NCI-H1436 (cell line): Measurements from ENCODE around the gene MXD3.
A peak's percentile ranks its signal among the peaks of the same experiment; 100 is the strongest.

ENCODE experiments used
- DNase-seq: peaks from one replicate; lab custom pipeline; 2025; lab: John Stamatoyannopoulos, UW

MXD3 gene

GRCh38 chr5:177303121-177303924 is 8.4 kb downstream of the MXD3 start, which contains the start of the genes PRELID1 and RAB24:
PRELID1 (plus strand) TSS chr5:177303799; CDS start chr5:177303986, 187 bp downstream.
RAB24 (minus strand) TSS chr5:177303719; CDS start chr5:177303288, 431 bp downstream.
- peak; percentile 62 for DNase-seq

DNA sequence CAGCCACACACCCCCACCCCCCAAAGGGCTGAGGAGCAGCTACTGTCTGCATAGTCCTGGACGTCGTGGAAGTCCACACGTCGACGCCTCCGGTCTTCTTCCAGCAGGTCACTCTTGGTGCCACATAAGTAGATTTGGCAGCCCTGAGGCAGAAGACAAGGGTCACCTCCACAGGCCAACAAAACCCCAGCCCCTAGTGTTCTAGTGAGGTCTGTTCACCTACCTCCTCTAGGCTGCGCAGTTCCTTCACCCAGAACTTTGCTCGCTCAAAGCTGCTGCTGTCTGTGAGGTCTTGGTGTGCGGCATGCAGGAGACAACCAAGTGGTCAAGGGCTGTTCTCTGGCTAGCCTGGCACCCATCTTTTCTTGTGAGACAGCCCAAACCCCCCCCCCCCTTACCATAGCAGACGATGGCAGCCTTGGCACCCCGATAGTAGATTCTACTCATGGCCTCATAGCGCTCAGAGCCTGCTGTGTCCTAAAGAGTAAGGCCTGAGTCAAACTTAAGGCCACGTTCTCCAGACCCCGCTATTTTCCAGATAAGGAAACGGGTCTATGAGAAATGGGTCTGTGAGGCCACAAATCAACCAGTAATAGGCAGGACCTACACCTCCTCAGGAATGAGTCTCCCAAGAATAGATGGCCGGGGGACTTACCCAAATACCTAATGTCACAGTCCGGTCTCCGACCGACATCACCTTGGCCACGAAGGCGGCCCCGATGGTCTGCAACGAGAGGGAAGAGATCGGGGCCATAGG is 9.2 kb downstream of the MXD3 start:
- DNase-seq, result no peak

GRCh38 chr5:177301503-177302165 is 10.1 kb downstream of the MXD3 start:
- DNase-seq, result no peak

DNA sequence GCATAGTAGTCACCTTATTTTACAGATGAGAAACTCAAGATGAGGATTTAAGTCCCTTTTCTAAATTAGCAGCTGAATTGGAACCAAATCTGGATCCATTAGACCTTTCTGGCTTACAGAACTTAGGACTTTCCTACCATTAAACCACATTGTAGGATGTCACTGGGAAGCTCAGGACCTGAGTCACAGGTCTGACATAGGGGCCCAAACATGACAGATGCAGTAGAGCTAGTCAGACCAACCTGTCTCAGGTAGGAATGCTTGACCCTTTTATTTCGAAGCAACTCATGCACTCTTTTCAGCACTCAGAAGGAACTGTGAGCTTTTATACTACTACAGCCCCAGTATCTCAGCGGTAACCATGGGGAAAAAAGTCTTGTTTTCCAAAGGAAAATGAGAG is 10.7 kb downstream of the MXD3 start:
- DNase-seq, result no peak

DNA sequence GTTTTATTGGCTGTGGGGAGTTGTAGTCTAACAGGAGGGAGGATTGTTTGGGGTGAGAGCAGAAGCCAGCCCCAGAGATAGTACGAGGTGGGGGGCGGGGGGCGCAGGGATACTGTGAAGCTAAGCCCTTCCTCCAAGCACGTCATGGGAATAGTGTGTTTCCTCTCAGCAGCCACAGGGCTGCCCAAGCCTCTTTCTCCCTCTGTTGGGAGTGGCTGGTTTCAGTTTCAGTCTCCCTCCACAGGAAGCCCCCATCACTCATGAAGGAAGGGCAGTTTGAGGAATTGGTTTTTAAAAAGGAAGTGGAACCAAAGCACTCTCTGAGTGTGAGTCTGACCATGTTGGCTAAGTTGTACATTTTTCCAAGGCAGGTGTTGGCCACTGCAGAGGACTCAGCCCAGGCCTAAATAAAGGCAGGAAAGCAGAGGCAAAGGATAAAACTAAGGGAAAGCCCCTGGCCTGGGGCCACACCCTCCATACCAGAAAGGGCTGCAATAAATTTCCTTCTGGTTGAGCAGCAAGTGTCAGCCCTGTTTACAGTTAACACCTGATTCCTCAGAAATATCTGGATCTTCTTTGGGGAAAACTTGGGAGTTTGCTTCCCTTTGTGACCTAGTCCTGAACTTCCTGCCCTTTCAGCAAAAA is 11.3 kb downstream of the MXD3 start:
- DNase-seq, result no peak

GRCh38 chr5:177299697-177300096 is 12.0 kb downstream of the MXD3 start:
- DNase-seq, result no peak

GRCh38 chr5:177297922-177298321 is 13.8 kb downstream of the MXD3 start:
- DNase-seq, result no peak

DNA sequence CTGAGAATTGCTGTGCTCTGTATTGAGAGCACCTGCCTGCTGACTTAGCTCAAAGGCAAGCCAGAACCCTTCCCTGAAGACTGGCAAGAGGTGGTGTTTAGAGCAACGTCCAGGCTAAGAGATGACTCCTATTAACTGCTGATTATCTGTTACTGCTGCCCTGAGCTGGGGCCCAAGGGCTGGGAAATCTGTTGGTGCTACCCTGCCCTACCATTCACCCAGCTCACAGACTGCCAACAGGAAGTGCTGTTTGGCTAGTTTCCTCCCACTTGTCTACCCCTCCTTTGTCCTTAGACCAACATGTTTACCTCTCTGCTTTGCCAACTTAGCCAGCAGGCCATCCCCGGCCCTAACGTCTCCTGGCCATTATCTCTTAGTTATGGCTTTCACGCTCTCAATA is 15.1 kb downstream of the MXD3 start:
- no peak for DNase-seq

DNA sequence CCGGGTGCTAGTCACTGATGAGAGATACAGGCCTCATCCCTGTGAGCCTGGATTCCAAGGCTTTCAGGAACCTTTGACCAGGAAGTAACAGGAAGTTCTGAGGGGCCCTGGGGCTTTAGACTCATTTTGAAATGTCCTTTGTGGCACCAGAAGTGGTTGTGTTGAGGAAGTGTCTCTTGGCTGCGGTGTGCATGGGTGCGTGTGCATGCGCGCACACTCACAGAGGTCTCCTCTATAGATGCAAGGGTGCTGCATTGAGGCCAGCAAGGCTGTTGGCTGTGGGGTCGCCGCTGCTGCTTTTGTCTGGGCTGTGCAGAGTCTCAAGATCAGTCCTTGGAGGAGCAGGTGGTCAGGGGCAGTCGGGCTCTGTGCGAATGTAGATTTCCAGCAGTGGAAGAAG is 15.8 kb downstream of the MXD3 start:
- DNase-seq, result no peak

- no peak for DNase-seq
Observed at GRCh38 chr5:177294632-177295031, 17.1 kb downstream of the MXD3 start.

DNA sequence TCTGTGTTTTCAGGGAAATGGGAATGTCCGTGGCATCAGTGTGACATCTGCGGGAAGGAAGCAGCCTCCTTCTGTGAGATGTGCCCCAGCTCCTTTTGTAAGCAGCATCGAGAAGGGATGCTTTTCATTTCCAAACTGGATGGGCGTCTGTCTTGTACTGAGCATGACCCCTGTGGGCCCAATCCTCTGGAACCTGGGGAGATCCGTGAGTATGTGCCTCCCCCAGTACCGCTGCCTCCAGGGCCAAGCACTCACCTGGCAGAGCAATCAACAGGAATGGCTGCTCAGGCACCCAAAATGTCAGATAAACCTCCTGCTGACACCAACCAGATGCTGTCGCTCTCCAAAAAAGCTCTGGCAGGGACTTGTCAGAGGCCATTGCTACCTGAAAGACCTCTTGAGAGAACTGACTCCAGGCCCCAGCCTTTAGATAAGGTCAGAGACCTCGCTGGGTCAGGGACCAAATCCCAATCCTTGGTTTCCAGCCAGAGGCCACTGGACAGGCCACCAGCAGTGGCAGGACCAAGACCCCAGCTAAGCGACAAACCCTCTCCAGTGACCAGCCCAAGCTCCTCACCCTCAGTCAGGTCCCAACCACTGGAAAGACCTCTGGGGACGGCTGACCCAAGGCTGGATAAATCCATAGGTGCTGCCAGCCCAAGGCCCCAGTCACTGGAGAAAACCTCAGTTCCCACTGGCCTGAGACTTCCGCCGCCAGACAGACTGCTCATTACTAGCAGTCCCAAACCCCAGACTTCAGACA is 17.7 kb downstream of the MXD3 start:
- DNase-seq, result no peak

DNA sequence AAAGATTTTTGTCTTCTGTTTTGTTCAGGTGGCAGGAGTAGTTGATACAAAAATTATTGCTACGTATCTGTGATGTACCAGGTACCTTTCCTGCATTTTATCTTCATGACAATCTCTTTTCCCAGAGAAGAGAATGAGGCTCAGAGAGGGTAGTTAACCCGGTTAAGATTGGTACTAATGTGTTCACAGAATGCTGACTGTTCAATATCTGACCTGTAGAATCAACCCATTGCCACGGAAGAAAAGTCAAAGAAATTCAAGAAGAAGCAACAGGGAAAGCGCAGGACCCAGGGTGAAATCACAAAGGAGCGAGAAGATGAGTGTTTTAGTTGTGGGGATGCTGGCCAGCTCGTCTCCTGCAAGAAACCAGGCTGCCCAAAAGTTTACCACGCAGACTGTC is 20.0 kb downstream of the MXD3 start:
- DNase-seq, result no peak

- no peak for DNase-seq
Observed at GRCh38 chr5:177290816-177291596, 20.7 kb downstream of the MXD3 start.

DNA sequence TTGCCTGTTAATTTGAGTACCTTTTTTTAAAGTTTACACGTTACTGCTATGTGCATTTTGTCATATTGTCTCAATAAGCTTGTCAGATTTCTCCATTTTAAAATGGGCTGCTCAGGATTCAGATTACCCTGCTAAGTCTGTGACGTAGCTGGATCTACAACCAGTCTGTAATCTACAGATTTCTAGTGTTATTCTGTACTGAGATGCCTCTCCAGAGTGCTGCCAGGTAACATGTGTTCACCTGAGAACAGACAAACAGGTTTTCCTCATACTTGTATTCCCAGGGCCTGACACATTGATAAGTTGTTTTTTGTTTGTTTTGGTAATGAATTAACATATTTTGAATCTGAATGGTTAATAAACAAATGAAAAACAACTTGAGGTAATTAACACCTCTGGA is 23.5 kb downstream of the MXD3 start:
- no peak for DNase-seq

- DNase-seq, result no peak
Observed at GRCh38 chr5:177276886-177277285, 34.8 kb downstream of the MXD3 start.

- no peak for DNase-seq
Observed at GRCh38 chr5:177275883-177276282, 35.8 kb downstream of the MXD3 start.

- DNase-seq, result no peak
Observed at GRCh38 chr5:177271113-177271512, 40.6 kb downstream of the MXD3 start.

GRCh38 chr5:177270653-177271052 is 41.0 kb downstream of the MXD3 start:
- DNase-seq, result no peak

DNA sequence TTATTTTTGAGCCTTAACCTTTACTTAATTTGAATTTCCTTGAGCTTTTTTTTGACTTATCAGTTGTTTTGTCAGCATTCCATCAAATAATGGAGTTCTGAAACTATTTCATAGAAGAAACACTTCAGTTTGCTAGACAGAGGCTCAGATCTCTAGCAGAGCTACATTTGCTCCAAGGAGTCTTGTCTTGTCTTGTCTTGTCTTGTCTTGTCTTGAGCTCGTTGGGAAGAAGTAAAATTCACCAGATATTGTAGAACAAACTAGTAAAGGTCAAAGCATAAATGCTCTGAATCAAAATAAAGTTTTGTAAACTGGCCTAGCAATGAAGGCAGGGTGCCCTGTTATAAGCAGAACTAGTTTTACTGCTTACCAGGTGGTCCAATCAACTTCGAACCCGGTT is 41.7 kb downstream of the MXD3 start:
- DNase-seq, result no peak

- DNase-seq, result no peak
Observed at GRCh38 chr5:177269232-177269895, 42.3 kb downstream of the MXD3 start.
